ENCODE results near the gene C22orf23.

- TF ChIP-seq MYC (IDR thresholded peaks at IDR 0.05; ENCODE audit: borderline replicate concordance, low read length), result no peak
- no peak for TF ChIP-seq SMC3 (IDR thresholded peaks at IDR 0.05)
- TF ChIP-seq ZNF302 (CRISPR knock-in tag; IDR thresholded peaks at IDR 0.05), result no peak
- TF ChIP-seq CBX2 (IDR thresholded peaks at IDR 0.05; ENCODE audit: borderline replicate concordance, low read depth), result no peak
- no peak for TF ChIP-seq REST (IDR thresholded peaks at IDR 0.05)
- TF ChIP-seq, protein P1, sequence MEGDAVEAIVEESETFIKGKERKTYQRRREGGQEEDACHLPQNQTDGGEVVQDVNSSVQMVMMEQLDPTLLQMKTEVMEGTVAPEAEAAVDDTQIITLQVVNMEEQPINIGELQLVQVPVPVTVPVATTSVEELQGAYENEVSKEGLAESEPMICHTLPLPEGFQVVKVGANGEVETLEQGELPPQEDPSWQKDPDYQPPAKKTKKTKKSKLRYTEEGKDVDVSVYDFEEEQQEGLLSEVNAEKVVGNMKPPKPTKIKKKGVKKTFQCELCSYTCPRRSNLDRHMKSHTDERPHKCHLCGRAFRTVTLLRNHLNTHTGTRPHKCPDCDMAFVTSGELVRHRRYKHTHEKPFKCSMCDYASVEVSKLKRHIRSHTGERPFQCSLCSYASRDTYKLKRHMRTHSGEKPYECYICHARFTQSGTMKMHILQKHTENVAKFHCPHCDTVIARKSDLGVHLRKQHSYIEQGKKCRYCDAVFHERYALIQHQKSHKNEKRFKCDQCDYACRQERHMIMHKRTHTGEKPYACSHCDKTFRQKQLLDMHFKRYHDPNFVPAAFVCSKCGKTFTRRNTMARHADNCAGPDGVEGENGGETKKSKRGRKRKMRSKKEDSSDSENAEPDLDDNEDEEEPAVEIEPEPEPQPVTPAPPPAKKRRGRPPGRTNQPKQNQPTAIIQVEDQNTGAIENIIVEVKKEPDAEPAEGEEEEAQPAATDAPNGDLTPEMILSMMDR (IDR thresholded peaks at IDR 0.05), result no peak
- no peak for TF ChIP-seq HDAC2 (IDR thresholded peaks at IDR 0.05)
- TF ChIP-seq ZFP36 (IDR thresholded peaks at IDR 0.05; ENCODE audit: borderline replicate concordance, partially characterized antibody), result no peak
- no peak for TF ChIP-seq FOSL2 (IDR thresholded peaks at IDR 0.05)
- TF ChIP-seq FOSL2 (CRISPR knock-in tag; IDR thresholded peaks at IDR 0.05), result no peak
Observed at GRCh38 chr22:37916311-37916710, 37.1 kb downstream of the C22orf23 start.
